Measurements from ENCODE around the gene ZBTB2. TPM values are rescaled to one million over a fixed set of nuclear protein-coding genes. Genes with fewer than 3 reads are reported as not detected.

The ZBTB2 gene
- 11.3 to 17.9 TPM (median 16.2 TPM) in 5 replicates for total RNA-seq (2022; extraction: Qiagen RNA extraction; ENCODE audit: low read depth)

GRCh38 chr6:151391471-151392413 lies at the start of gene ZBTB2:
TSS of gene ZBTB2 (minus strand) at chr6:151391559. CDS start at chr6:151373637, 17,922 bp downstream.

Other genes with a start within 250 kb of the ZBTB2 start
- gene AKAP12, start 151.6 kb downstream of the ZBTB2 start, total RNA-seq (2022; extraction: Qiagen RNA extraction; ENCODE audit: low read depth) = 80.6 to 144 TPM (median 120 TPM) in 5 replicates
- 10.9 to 13.7 TPM (median 11.9 TPM) in 5 replicates for gene RMND1, start 60.6 kb upstream of the ZBTB2 start, total RNA-seq (2022; extraction: Qiagen RNA extraction; ENCODE audit: low read depth)
- 0.10 to 0.15 TPM (median 0.12 TPM) in 4 of 5 replicates, not detected in the other for gene CCDC170, start 102.5 kb upstream of the ZBTB2 start, total RNA-seq (2022; extraction: Qiagen RNA extraction; ENCODE audit: low read depth)